IMR-90 (cell line): ENCODE results near the gene PIP5K1B. TPM values are rescaled to one million over a fixed set of nuclear protein-coding genes. Genes with fewer than 3 reads are reported as not detected.

Source experiments
- ATAC-seq: fragments of 200-7000 bp; cut with Tn5 transposase; 2 replicates; pipeline ENCODE4 v1.9.1; 2020; ENCODE audit warnings: low read depth, mild to moderate bottlenecking, moderate library complexity
- BruUV-seq: library from RNA; stranded (reverse); fragments of 400-500 nt; replicated peaks from 2 replicates; lab custom pipeline; 2021; lab: Mats Ljungman, UMichigan
- CTCF ChIA-PET: fragments of 300-600 bp; formaldehyde crosslinking; extraction: SDS; loops from one replicate; lab custom pipeline; 2021; ENCODE audit warnings: antibody characterized with exemption; lab: Yijun Ruan, JAX
- POLR2A ChIA-PET: fragments of 300-600 bp; sonication (Branson Sonifier 250); formaldehyde crosslinking; loops from one replicate; lab custom pipeline; 2022; ENCODE audit warnings: antibody characterized with exemption; ENCODE audit not compliant: unreplicated experiment; lab: Charles Lee
- DNase-seq: peaks from one replicate; pipeline ENCODE4 v3.0.0; 2013
- H2AFZ ChIP-seq: replicated peaks from 2 replicates; pipeline ENCODE3; 2013; ENCODE audit warnings: low read length, mild to moderate bottlenecking; ENCODE audit not compliant: poor library complexity
- H2AK5ac ChIP-seq: 2 replicates; pipeline ENCODE4 v1.6.1; 2013; ENCODE audit warnings: low read depth, low read length, inconsistent platforms
- H2AK9ac ChIP-seq: replicated peaks from 2 replicates; pipeline ENCODE3; 2013; ENCODE audit warnings: mild to moderate bottlenecking, low read depth, low read length, moderate library complexity; ENCODE audit not compliant: poor library complexity
- H2BK120ac ChIP-seq: 2 replicates; pipeline ENCODE4 v1.6.1; 2013; ENCODE audit warnings: low read depth, low read length, inconsistent platforms
- H2BK15ac ChIP-seq: 3 replicates; pipeline ENCODE4 v1.6.1; 2013; ENCODE audit warnings: low read depth, low read length, inconsistent platforms
- H2BK20ac ChIP-seq: 2 replicates; pipeline ENCODE4 v1.6.1; 2013; ENCODE audit warnings: low read depth, mild to moderate bottlenecking, inconsistent platforms, low read length, moderate library complexity
- H2BK5ac ChIP-seq: 2 replicates; pipeline ENCODE4 v1.6.1; 2013; ENCODE audit warnings: mild to moderate bottlenecking, low read depth, low read length, inconsistent platforms; ENCODE audit not compliant: poor library complexity, severe bottlenecking
- H3K14ac ChIP-seq: replicated peaks from 2 replicates; pipeline ENCODE4 v1.6.1; 2013; ENCODE audit warnings: low read depth, low read length, inconsistent platforms
- H3K18ac ChIP-seq: 2 replicates; pipeline ENCODE4 v1.6.1; 2013; ENCODE audit warnings: low read depth, low read length, control low read depth
- H3K23ac ChIP-seq: 2 replicates; pipeline ENCODE4 v1.6.1; 2013; ENCODE audit warnings: low read depth, low read length, inconsistent platforms
- H3K27ac ChIP-seq: 2 replicates; pipeline ENCODE4 v1.5.1; 2013; ENCODE audit warnings: mild to moderate bottlenecking, control low read depth, low read length; ENCODE audit not compliant: insufficient read depth
- H3K27me3 ChIP-seq: 2 replicates; pipeline ENCODE4 v1.6.1; 2013; ENCODE audit warnings: low read length; ENCODE audit not compliant: control insufficient read depth, insufficient read depth
- H3K36me3 ChIP-seq: 2 replicates; pipeline ENCODE4 v1.6.1; 2013; ENCODE audit warnings: low read length, mixed read lengths; ENCODE audit not compliant: control insufficient read depth, insufficient read depth
- H3K4ac ChIP-seq: 2 replicates; pipeline ENCODE4 v1.6.1; 2013; ENCODE audit warnings: low read depth, low read length, inconsistent platforms
- H3K4me1 ChIP-seq: 2 replicates; pipeline ENCODE4 v1.6.1; 2013; ENCODE audit warnings: low read length, mixed read lengths; ENCODE audit not compliant: control insufficient read depth, insufficient read depth
- H3K4me2 ChIP-seq: 2 replicates; pipeline ENCODE4 v1.6.1; 2013; ENCODE audit warnings: low read depth, mild to moderate bottlenecking, control low read depth, low read length, moderate library complexity
- H3K4me3 ChIP-seq: 2 replicates; pipeline ENCODE4 v1.5.1; 2013; ENCODE audit warnings: low read depth, mild to moderate bottlenecking, control low read depth, low read length, moderate library complexity; ENCODE audit not compliant: insufficient read depth
- H3K56ac ChIP-seq: 2 replicates; pipeline ENCODE4 v1.6.1; 2013; ENCODE audit warnings: low read length, inconsistent platforms; ENCODE audit not compliant: insufficient read depth; ENCODE audit errors: extremely low read depth
- H3K79me1 ChIP-seq, 2 experiments: 2 replicates each; pipeline ENCODE4 v1.6.1; 2013; ENCODE audit warnings: low read length in 2 of 2, inconsistent platforms in 1 of 2, low read depth in 1 of 2
- H3K9ac ChIP-seq: 2 replicates; pipeline ENCODE4 v1.6.1; 2013; ENCODE audit warnings: low read depth, low read length, control low read depth
- H3K9me1 ChIP-seq: 2 replicates; pipeline ENCODE4 v1.6.1; 2013; ENCODE audit warnings: low read length, inconsistent platforms; ENCODE audit not compliant: insufficient read depth
- H3K9me3 ChIP-seq: 2 replicates; pipeline ENCODE4 v1.6.1; 2013; ENCODE audit warnings: low read length; ENCODE audit not compliant: control insufficient read depth, insufficient read depth
- H4K20me1 ChIP-seq: 2 replicates; pipeline ENCODE4 v1.6.1; 2013; ENCODE audit warnings: low read length, inconsistent platforms; ENCODE audit not compliant: insufficient read depth
- H4K5ac ChIP-seq: 2 replicates; pipeline ENCODE4 v1.6.1; 2013; ENCODE audit warnings: mild to moderate bottlenecking, low read depth, low read length, control low read depth
- H4K8ac ChIP-seq, 2 experiments: 2 replicates each; pipeline ENCODE4 v1.6.1; 2013; ENCODE audit warnings: low read depth in 2 of 2, low read length in 2 of 2, control low read depth in 1 of 2, inconsistent platforms in 1 of 2
- H4K91ac ChIP-seq: 2 replicates; pipeline ENCODE4 v1.6.1; 2013; ENCODE audit warnings: low read depth, low read length, inconsistent platforms; ENCODE audit not compliant: insufficient read depth
- BHLHE40 ChIP-seq: fragments of 150-350 bp; IDR thresholded peaks from 2 replicates; pipeline ENCODE4 v1.6.1; 2016; ENCODE audit warnings: mild to moderate bottlenecking, low read depth, low read length
- CEBPB ChIP-seq: IDR thresholded peaks from 2 replicates; pipeline ENCODE4 v1.6.1; 2012; ENCODE audit warnings: low read depth, low read length, improper control_type of control experiment
- CHD1 ChIP-seq: IDR thresholded peaks from 2 replicates; pipeline ENCODE4 v1.6.1; 2012; ENCODE audit warnings: low read depth, low read length, improper control_type of control experiment
- CTCF ChIP-seq: conservative IDR thresholded peaks from 2 replicates; pipeline ENCODE4 v1.5.1; 2012; ENCODE audit warnings: mild to moderate bottlenecking, low read depth, low read length, improper control_type of control experiment
- ELK1 ChIP-seq: fragments of 150-350 bp; IDR thresholded peaks from 2 replicates; pipeline ENCODE4 v1.6.1; 2016; ENCODE audit warnings: low read depth, mild to moderate bottlenecking, low read length, moderate library complexity, borderline replicate concordance
- FOS ChIP-seq: fragments of 150-350 bp; IDR thresholded peaks from 2 replicates; pipeline ENCODE4 v1.6.1; 2016; ENCODE audit warnings: low read depth, low read length
- MAFK ChIP-seq: IDR thresholded peaks from 2 replicates; pipeline ENCODE4 v1.6.1; 2012; ENCODE audit warnings: low read depth, low read length, improper control_type of control experiment
- MAZ ChIP-seq: IDR thresholded peaks from 2 replicates; pipeline ENCODE4 v1.6.1; 2012; ENCODE audit warnings: low read depth, mild to moderate bottlenecking, low read length, improper control_type of control experiment, moderate library complexity, borderline replicate concordance
- MXI1 ChIP-seq: IDR thresholded peaks from 2 replicates; pipeline ENCODE4 v1.6.1; 2012; ENCODE audit warnings: low read depth, mild to moderate bottlenecking, low read length, moderate library complexity, borderline replicate concordance
- NFE2L2 ChIP-seq: fragments of 150-350 bp; IDR thresholded peaks from 2 replicates; pipeline ENCODE4 v1.6.1; 2016; ENCODE audit warnings: low read depth, mild to moderate bottlenecking, low read length
- POLR2A ChIP-seq: IDR thresholded peaks from 2 replicates; pipeline ENCODE4 v1.6.1; 2012; ENCODE audit warnings: mild to moderate bottlenecking, low read depth, low read length
- RAD21 ChIP-seq: IDR thresholded peaks from 2 replicates; pipeline ENCODE4 v1.6.1; 2012; ENCODE audit warnings: low read length, improper control_type of control experiment
- RCOR1 ChIP-seq: IDR thresholded peaks from 2 replicates; pipeline ENCODE4 v1.6.1; 2012; ENCODE audit warnings: mild to moderate bottlenecking, low read length, improper control_type of control experiment; ENCODE audit not compliant: insufficient replicate concordance
- RFX5 ChIP-seq: IDR thresholded peaks from 2 replicates; pipeline ENCODE4 v1.8.0; 2012; ENCODE audit warnings: low read depth, mild to moderate bottlenecking, low read length, moderate library complexity
- SMC3 ChIP-seq: fragments of 150-350 bp; IDR thresholded peaks from 2 replicates; pipeline ENCODE4 v1.6.1; 2016; ENCODE audit warnings: low read depth, mild to moderate bottlenecking, antibody characterized with exemption, low read length, moderate library complexity
- WGBS, 2 experiments: methylation state at CpG; one replicate each; pipeline versions ENCODE4 v1.1.5 to v1.1.7; 2013; ENCODE audit warnings: missing lambda C conversion rate in 2 of 2; ENCODE audit not compliant: insufficient read length in 1 of 2; ENCODE audit errors: extremely low coverage in 2 of 2; 5-methylcytosine and 5-hydroxymethylcytosine counted together
- dilution Hi-C: fragments of 300-500 bp; cut with HindIII; formaldehyde crosslinking; loops from one replicate; pipeline ENCODE4 v1.14.3; 2018; ENCODE audit warnings: low sequenced_read_pairs; ENCODE audit not compliant: unreplicated experiment
- in situ Hi-C: fragments of 300-500 bp; cut with MboI; formaldehyde crosslinking; loops from 3 replicates; pipeline ENCODE4 v1.14.3; 2019; ENCODE audit warnings: low sequenced_read_pairs, inconsistent platforms, mixed read lengths
- intact Hi-C: fragments of 100-400 bp; cut with micrococcal nuclease; formaldehyde crosslinking; loops from 2 replicates; pipeline ENCODE4 v1.10.0; 2022
- polyA plus RNA-seq, 3 experiments: library from polyadenylated mRNA; depleted of rRNA; stranded (reverse); fragments of >200 nt; gene quantifications; 2 replicates each; pipeline ENCODE4 v1.2.3, GENCODE V29; 2012; ENCODE audit warnings: low replicate concordance in 1 of 3
- total RNA-seq: library from RNA; depleted of rRNA; stranded (reverse); fragments of >200 nt; gene quantifications from 2 replicates; pipeline ENCODE4 v1.2.3, GENCODE V29; 2012
- TF ChIP-seq, protein P1 (sequence below): fragments of 150-350 bp; IDR thresholded peaks from 2 replicates; pipeline ENCODE4 v1.6.1; 2017; ENCODE audit warnings: mild to moderate bottlenecking, antibody characterized with exemption, low read length, low read depth

PIP5K1B gene
- total and polyA plus RNA-seq, 2 of the 4 experiments (the other 2 are of a cell fraction) = not detected

- no peak overlapping the region for H3K4me3 ChIP-seq
- no peaks in the 10 kb centered on the region for H3K27me3 ChIP-seq
- H3K4ac ChIP-seq = no peak overlapping the region
- H3K9me3 ChIP-seq = no peaks in the 10 kb centered on the region
- no peak overlapping the region for H3K27ac ChIP-seq
- no TSS peak for BruUV-seq
- no peak overlapping the region for H2AFZ ChIP-seq
- no peak overlapping the region for H2AK5ac ChIP-seq
- ATAC-seq (no peak), DNase-seq (no peak)
- H3K4me1 ChIP-seq = no peaks in the 10 kb centered on the region
- in situ Hi-C loops = no loop called here
- dilution Hi-C loops = no loop called here
- WGBS, 2 experiments = 80% methylated on average over 1 of the region's 3 CpGs; no CpG with 5 or more reads in 1 of the 2 experiments
- no peak overlapping the region for H2BK20ac ChIP-seq
- no peak overlapping the region for H2BK15ac ChIP-seq
- no peak for TF ChIP-seq SMC3
- no peak for TF ChIP-seq ELK1
- TF ChIP-seq MAZ = no peak
- TF ChIP-seq CHD1 = no peak
- TF ChIP-seq RFX5 = no peak
- TF ChIP-seq MAFK = no peak
- TF ChIP-seq, protein P1, sequence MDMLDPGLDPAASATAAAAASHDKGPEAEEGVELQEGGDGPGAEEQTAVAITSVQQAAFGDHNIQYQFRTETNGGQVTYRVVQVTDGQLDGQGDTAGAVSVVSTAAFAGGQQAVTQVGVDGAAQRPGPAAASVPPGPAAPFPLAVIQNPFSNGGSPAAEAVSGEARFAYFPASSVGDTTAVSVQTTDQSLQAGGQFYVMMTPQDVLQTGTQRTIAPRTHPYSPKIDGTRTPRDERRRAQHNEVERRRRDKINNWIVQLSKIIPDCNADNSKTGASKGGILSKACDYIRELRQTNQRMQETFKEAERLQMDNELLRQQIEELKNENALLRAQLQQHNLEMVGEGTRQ = no peak
- TF ChIP-seq RCOR1 = no peak
- no peak for TF ChIP-seq MXI1
- TF ChIP-seq CTCF = no peak
- no peak for TF ChIP-seq CEBPB
- TF ChIP-seq RAD21 = no peak
- no peak for TF ChIP-seq POLR2A
- TF ChIP-seq NFE2L2 = no peak
- TF ChIP-seq BHLHE40 = no peak
- TF ChIP-seq FOS = no peak
- H4K8ac ChIP-seq = no peak overlapping the region
- no peaks in the 10 kb centered on the region for H3K79me1 ChIP-seq
- no peak overlapping the region for H3K4me2 ChIP-seq
- H3K18ac ChIP-seq = no peak overlapping the region
- H3K9me1 ChIP-seq = no peaks in the 10 kb centered on the region
- H2AK9ac ChIP-seq = no peak overlapping the region
- intact Hi-C loops = no loop called here
- no peak overlapping the region for H4K91ac ChIP-seq
- ChIA-PET POLR2A (no interaction called here), CTCF (no interaction called here)
- no peak overlapping the region for H3K23ac ChIP-seq
- H4K20me1 ChIP-seq = no peaks in the 10 kb centered on the region
- no peak overlapping the region for H2BK120ac ChIP-seq
- no peak overlapping the region for H3K56ac ChIP-seq
- H3K9ac ChIP-seq = no peak overlapping the region
- no peak overlapping the region for H3K14ac ChIP-seq
- H4K5ac ChIP-seq = no peak overlapping the region
- no peaks in the 10 kb centered on the region for H3K36me3 ChIP-seq
- H2BK5ac ChIP-seq = no peak overlapping the region
Observed at GRCh38 chr9:68763104-68763503, 58.1 kb downstream of the PIP5K1B start.
